ENCODE measurements around the gene ACTR5.

The ACTR5 gene

DNA sequence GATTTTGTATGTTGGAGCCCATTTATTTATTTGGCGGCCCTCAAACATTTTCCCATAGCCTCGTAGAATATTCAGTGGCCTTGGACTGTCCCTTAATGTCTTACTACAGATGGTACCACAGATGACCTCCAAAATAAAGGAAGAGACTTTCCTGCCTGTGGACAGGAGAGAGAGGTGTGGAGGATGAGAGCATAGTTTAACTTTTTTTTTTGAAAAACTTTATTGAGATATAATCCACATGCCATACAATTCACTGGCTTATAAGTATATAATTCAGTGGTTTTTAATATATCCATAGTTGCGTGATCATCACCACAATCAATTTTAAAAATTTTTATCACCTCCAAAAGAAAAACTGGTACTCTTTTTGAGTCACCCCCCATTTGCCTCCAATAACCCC, 52.6 kb downstream of the ACTR5 start:
- Histone ChIP-seq H3K36me3 (ENCODE audit: control insufficient read depth in 2 of 2, insufficient read depth in 1 of 2, low read length in 2 of 2) (no peaks in the 10 kb centered on the region), H3K4me3 (ENCODE audit: low read depth, low read length) (no peak overlapping the region), H3K4me1 (ENCODE audit: control insufficient read depth, insufficient read depth, low read length) (no peaks in the 10 kb centered on the region), H3K27ac (ENCODE audit: extremely low read depth, low read depth, low read length) (no peak overlapping the region), H3K9me3 (ENCODE audit: control insufficient read depth, insufficient read depth, low read depth, low read length) (no peaks in the 10 kb centered on the region)
- POLR2A ChIA-PET = no interaction called here
- CTCF ChIA-PET = no interaction called here
- TF ChIP-seq SALL2 (tag by site-specific recombination; IDR thresholded peaks at IDR 0.05; ENCODE audit: borderline replicate concordance) = no peak
- TF ChIP-seq, protein P1, sequence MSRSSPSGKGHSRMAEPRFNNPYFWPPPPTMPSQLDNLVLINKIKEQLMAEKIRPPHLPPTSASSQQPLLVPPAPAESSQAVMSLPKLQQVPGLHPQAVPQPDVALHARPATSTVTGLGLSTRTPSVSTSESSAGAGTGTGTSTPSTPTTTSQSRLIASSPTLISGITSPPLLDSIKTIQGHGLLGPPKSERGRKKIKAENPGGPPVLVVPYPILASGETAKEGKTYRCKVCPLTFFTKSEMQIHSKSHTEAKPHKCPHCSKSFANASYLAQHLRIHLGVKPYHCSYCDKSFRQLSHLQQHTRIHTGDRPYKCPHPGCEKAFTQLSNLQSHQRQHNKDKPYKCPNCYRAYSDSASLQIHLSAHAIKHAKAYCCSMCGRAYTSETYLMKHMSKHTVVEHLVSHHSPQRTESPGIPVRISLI (tag by site-specific recombination; IDR thresholded peaks at IDR 0.05) = no peak

DNA sequence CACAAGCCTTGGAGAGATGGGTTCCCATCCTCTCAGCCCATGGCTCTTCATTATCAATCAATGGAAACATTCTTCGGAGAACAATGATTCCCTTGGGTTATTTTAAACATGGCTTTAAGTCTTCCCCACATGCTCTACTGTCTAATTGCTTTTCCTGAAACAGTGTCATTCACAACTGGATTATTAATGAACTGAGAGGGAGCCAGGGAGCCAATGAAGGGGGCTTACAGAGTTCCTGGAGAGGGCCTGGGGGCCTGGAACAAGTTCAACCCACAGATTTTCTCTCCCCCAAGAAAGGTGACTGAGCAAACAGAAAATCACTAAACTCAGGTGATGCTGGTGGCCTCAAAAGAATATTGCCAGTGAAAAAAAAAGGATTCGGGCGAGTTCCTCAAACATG, 56.0 kb downstream of the ACTR5 start:
- no peaks in the 10 kb centered on the region for H3K36me3 ChIP-seq (ENCODE audit: control insufficient read depth in 2 of 2, insufficient read depth in 1 of 2, low read length in 2 of 2)
- no peak overlapping the region for H3K4me3 ChIP-seq (ENCODE audit: low read depth, low read length)
- ChIA-PET CTCF (interaction anchor here (0.7 kb wide), 1 partner anchor 78 kb away, joined by 3 read pairs; no protein-coding TSS in a partner anchor), POLR2A (no interaction called here)
- H3K4me1 ChIP-seq (ENCODE audit: control insufficient read depth, insufficient read depth, low read length) = no peaks in the 10 kb centered on the region
- no peaks in the 10 kb centered on the region for H3K9me3 ChIP-seq (ENCODE audit: control insufficient read depth, insufficient read depth, low read depth, low read length)
- H3K27ac ChIP-seq (ENCODE audit: extremely low read depth, low read depth, low read length) = no peak overlapping the region
- TF ChIP-seq, protein P2, sequence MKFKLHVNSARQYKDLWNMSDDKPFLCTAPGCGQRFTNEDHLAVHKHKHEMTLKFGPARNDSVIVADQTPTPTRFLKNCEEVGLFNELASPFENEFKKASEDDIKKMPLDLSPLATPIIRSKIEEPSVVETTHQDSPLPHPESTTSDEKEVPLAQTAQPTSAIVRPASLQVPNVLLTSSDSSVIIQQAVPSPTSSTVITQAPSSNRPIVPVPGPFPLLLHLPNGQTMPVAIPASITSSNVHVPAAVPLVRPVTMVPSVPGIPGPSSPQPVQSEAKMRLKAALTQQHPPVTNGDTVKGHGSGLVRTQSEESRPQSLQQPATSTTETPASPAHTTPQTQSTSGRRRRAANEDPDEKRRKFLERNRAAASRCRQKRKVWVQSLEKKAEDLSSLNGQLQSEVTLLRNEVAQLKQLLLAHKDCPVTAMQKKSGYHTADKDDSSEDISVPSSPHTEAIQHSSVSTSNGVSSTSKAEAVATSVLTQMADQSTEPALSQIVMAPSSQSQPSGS (tag by site-specific recombination; IDR thresholded peaks at IDR 0.05; ENCODE audit: low read depth) = no peak
- TF ChIP-seq, protein P3, sequence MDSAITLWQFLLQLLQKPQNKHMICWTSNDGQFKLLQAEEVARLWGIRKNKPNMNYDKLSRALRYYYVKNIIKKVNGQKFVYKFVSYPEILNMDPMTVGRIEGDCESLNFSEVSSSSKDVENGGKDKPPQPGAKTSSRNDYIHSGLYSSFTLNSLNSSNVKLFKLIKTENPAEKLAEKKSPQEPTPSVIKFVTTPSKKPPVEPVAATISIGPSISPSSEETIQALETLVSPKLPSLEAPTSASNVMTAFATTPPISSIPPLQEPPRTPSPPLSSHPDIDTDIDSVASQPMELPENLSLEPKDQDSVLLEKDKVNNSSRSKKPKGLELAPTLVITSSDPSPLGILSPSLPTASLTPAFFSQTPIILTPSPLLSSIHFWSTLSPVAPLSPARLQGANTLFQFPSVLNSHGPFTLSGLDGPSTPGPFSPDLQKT (IDR thresholded peaks at IDR 0.05; ENCODE audit: borderline replicate concordance, low read depth, low read length) = no peak
- TF ChIP-seq PRDM1 (tag by site-specific recombination; IDR thresholded peaks at IDR 0.05) = no peak
- TF ChIP-seq ZNF707 (tag by site-specific recombination; IDR thresholded peaks at IDR 0.05) = no peak
- TF ChIP-seq, protein P4, sequence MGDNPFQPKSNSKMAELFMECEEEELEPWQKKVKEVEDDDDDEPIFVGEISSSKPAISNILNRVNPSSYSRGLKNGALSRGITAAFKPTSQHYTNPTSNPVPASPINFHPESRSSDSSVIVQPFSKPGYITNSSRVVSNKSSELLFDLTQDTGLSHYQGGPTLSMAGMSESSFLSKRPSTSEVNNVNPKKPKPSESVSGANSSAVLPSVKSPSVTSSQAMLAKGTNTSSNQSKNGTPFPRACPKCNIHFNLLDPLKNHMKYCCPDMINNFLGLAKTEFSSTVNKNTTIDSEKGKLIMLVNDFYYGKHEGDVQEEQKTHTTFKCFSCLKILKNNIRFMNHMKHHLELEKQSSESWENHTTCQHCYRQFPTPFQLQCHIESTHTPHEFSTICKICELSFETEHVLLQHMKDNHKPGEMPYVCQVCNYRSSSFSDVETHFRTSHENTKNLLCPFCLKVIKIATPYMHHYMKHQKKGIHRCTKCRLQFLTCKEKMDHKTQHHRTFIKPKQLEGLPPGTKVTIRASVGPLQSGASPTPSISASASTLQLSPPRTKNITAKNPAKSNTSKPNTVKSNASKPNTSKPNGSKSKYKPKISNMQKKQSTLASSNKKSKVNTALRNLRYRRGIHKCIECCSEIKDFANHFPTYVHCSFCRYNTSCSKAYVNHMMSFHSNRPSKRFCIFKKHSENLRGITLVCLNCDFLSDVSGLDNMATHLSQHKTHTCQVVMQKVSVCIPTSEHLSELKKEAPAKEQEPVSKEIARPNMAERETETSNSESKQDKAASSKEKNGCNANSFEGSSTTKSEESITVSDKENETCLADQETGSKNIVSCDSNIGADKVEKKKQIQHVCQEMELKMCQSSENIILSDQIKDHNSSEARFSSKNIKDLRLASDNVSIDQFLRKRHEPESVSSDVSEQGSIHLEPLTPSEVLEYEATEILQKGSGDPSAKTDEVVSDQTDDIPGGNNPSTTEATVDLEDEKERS (tag by site-specific recombination; IDR thresholded peaks at IDR 0.05) = no peak
- TF ChIP-seq, protein P5, sequence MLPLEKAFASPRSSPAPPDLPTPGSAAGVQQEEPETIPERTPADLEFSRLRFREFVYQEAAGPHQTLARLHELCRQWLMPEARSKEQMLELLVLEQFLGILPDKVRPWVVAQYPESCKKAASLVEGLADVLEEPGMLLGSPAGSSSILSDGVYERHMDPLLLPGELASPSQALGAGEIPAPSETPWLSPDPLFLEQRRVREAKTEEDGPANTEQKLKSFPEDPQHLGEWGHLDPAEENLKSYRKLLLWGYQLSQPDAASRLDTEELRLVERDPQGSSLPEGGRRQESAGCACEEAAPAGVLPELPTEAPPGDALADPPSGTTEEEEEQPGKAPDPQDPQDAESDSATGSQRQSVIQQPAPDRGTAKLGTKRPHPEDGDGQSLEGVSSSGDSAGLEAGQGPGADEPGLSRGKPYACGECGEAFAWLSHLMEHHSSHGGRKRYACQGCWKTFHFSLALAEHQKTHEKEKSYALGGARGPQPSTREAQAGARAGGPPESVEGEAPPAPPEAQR (tag by site-specific recombination; IDR thresholded peaks at IDR 0.05) = no peak

DNA sequence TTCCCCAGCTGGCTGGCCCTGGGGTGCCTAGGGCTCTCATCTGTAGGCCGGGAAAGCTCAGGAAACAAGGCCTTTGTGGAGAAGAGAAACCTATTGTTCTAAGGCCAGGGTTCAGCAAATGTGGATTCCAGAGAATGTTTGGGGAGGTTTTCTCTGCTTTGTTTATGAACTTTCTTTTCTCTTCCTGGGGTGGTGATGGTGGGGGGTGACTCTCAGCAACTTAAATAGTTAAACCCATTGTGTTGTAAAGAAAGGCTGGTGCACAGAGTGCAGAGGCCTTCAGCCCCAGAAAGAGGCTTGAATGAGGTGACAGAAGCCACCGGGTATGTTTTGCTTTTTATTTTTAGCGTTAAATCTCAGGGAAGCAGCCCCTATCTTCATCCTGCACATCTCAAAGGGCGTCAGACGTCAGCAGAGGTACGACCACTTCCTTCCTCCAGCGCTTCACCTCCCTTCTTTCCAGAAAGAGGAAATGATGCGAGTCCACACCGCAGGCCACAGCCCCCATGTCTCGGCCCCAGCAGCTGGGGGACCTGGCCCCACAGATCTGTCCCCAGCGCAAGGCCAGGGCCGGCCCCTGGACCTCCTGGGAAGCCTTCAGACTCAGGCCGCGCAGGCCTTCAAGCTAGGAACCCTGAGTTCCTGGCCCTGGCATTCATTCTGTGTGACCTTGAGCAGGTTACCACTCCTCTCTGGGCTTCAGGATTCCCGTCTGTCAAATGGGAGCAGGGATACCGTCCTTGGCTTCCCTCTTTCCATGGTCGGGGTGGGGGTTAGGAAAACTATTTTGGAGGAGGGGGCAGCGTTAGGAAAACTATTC, 56.6 kb downstream of the ACTR5 start:
- ChIA-PET CTCF (interaction anchor here (0.6 to 1.3 kb wide), 6 partner anchors 14 to 357 kb away, joined by 3 to 11 read pairs (median 4); no protein-coding TSS in a partner anchor), POLR2A (interaction anchor here (0.6 to 1.2 kb wide), 3 partner anchors 21 to 1151 kb away, joined by 3 to 5 read pairs (median 4); partner anchors contain the start of gene FAM83D)
- no peaks in the 10 kb centered on the region for H3K9me3 ChIP-seq (ENCODE audit: control insufficient read depth, insufficient read depth, low read depth, low read length)
- H3K27ac ChIP-seq (ENCODE audit: extremely low read depth, low read depth, low read length) = no peak overlapping the region
- no peaks in the 10 kb centered on the region for H3K4me1 ChIP-seq (ENCODE audit: control insufficient read depth, insufficient read depth, low read length)
- H3K36me3 ChIP-seq (ENCODE audit: control insufficient read depth in 2 of 2, insufficient read depth in 1 of 2, low read length in 2 of 2) = no peaks in the 10 kb centered on the region
- H3K4me3 ChIP-seq (ENCODE audit: low read depth, low read length) = no peak overlapping the region
- TF ChIP-seq SCRT2 (tag by site-specific recombination; IDR thresholded peaks at IDR 0.05) (no peak), ZNF701 (tag by site-specific recombination; IDR thresholded peaks at IDR 0.05) (no peak), OVOL3 (tag by site-specific recombination; IDR thresholded peaks at IDR 0.05) (no peak)
- TF ChIP-seq, protein P6, sequence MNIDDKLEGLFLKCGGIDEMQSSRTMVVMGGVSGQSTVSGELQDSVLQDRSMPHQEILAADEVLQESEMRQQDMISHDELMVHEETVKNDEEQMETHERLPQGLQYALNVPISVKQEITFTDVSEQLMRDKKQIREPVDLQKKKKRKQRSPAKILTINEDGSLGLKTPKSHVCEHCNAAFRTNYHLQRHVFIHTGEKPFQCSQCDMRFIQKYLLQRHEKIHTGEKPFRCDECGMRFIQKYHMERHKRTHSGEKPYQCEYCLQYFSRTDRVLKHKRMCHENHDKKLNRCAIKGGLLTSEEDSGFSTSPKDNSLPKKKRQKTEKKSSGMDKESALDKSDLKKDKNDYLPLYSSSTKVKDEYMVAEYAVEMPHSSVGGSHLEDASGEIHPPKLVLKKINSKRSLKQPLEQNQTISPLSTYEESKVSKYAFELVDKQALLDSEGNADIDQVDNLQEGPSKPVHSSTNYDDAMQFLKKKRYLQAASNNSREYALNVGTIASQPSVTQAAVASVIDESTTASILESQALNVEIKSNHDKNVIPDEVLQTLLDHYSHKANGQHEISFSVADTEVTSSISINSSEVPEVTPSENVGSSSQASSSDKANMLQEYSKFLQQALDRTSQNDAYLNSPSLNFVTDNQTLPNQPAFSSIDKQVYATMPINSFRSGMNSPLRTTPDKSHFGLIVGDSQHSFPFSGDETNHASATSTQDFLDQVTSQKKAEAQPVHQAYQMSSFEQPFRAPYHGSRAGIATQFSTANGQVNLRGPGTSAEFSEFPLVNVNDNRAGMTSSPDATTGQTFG (tag by site-specific recombination; IDR thresholded peaks at IDR 0.05; ENCODE audit: borderline replicate concordance) = no peak

Data from HEK293 (cell line).